CD4-positive, alpha-beta T cell treated with Interleukin-2 at 100 ng/mL for 4 hours (primary cell): ENCODE results near the gene AKT2.
"Not testable (repeated sequence)": the region's sequence is repeated elsewhere in the genome, so short reads cannot be mapped to it uniquely, and the experiment has no call there.

Source experiments
- DNase-seq: peaks from one replicate; pipeline ENCODE4 v3.0.0-alpha.2; 2020; ENCODE audit warnings: low spot score

The AKT2 gene

DNA sequence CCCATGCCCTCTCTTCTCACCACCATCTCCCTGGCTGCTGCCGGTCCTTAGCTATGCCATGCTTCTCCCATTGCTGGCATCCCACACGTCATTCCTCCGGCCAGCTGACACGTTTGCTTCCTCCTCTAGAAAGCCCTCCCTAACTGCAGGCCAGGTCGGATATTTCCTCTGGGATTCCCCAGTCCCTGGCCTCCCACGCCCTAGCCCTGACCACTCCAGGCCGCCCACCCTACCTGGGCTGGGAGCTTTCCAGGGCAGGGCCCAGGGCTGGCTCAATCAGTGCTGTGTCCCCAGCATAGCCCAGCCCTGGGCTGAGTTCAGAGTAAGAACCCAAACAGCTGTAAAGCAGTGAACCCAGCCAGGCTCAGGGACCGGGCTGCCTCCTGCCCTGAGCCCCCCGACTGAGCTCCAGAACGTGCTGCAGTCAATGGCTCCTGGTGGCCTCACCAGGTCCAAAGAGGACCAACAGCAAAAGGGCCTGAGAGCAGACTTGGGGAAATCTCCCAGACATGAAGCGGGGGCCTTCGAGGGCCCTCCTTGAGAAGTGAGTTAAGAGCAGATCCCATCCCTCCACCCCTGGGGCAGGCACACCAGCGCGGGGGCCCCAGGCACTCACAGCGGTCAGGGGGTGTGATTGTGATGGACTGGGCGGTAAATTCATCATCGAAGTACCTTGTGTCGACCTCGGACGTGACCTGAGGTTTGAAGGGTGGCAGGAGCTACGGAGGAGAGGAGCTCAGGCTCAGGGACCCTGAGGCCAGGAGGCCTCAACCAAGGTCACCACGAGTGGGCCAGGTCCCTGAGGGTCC, 50.5 kb downstream of the AKT2 start:
- no peak for DNase-seq

DNA sequence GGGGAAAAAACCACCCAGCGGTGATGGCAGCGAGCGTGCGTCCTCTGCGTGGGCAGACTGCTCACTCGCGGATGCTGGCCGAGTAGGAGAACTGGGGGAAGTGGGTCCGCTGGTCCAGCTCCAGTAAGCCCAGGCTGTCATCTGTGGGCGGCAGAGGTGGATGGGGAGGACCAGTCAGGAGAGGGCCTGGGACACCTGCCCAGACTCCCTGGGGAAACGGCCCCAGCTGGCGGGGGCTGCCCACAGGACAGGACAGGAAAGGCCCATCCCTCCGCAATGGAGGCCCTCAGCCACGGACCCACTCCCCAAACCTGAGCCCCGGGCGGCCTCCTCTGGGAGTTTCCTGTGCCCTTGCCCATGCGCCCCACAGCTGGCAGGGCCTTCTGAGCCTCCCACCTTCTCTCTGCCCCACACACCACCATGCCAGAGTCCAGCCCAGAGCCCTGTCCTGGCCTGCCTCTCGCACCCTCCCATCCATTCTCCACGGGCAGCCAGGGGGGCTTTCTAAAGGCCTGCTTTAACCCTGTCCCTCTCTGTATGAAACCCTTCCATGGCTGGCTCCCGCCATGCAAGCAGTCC, 51.2 kb downstream of the AKT2 start:
- no peak for DNase-seq

DNA sequence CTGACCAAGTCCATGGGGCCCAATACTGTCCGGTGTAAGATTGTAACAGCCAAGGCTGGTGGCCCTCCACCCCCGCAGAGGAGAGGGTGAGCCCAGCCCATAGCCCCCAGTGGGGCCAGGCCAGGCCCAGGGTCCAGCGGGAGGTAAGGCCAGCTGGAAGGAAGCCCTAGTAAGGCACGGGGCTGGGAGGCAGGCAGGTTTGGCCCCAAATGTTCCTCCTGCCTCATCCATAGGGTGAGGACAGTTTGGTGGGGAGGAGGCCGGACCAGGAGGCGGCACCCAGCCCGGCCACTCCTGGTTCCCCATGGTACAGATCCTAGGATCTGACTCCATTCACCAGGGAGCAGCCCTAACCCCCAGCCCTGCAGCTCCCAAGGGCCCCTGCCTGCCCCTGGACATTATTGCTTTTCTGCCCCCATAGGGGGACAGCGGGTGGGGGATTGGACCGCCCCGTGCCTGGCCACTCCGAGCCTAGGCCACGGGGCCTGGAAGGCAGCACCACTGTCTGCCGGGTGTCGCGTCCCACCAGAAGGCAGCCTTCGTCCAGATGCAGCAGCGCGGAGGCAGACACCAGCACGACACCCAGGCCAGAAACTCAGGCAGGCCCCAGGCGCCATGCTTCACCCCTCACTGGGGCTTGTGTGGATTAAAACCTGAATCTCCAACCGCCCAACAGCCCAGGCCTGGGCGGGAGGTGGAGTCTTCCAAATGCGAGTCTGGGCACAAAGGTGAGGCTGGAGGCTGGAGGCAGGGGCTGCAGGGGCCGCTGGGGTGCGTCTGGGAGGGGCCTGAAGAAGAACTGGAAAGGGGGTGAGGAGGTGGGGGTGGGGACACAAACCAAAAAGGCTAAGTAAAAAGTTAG, 52.0 kb downstream of the AKT2 start:
- no peak for DNase-seq

DNA sequence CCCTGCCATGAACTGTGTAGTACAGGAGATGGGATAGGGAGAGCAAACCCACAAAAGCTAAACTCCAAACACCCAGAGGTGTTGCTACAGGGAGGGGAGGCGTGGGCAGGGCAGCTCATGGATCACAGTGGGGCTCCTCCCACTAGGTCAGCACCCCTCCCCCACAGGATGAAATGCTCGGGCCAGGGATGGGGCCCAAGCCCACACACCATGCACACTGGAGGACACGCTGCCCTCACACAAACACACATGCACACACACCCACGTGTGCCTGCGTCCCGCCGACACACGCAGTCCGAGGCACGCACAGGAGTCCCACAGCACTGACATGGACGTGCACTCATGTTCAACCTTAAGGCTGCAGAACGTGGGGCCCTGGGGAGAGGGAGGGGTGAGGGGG, 52.7 kb downstream of the AKT2 start:
- DNase-seq, result no peak

DNA sequence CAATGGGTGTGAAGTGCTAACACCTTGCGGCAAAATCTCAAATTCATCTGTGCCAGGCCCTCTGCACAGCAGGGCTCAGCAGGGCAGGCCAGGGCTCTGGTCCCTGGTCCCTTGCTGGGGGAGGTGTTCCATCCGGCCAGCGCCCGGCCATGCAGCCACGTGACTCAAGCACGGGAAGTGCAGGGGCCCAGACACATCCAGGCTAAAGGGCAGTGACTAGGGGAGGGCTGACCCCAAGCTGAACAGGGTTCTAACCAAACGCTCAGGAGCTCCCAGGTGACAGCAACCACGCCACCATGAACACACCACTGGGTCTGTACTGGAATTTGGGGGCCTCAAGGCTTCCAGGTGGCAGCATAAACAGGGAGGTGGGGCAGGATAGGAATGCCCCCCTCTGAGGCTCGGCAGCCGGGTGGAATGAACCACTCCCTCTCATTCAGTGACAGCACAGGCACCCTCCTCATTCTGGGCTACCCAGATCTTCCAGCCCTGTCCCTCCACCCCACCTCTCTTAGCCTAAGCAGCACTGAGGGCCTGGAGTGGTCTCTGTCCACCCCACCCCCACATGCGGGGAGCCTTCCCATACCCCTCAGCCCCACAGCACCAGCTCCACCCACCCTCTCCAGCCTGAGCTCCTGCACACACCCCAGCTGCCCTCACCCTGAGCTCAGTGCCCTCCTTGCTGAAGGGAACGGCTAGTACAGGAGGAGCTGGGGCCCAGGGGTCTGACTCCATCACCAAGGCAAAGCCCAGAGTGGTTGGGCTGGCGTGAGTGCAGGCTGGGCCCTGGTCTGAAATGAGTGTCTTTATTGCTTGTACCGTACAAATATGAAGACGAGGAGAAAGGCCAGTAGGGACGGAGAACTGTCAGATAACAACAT, 53.4 kb downstream of the AKT2 start:
- no peak for DNase-seq

DNA sequence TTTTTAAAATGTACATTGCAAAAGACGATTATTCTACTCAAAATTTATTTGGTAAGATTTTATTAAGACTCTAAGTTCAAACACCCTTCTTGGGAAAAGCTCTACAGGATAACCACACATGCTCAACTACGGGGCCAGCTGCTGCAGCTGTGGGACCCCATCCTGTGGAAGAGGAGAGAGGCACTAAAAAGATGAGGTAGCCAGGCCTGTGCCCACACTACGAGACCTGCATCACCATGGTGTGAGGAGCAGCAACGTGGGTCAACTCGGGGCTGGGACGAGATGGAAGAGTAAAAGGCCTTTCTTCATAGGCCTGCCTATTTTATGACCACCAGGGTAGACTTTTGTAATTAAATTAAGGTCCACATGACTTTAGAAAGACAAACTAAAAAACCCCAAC, 54.1 kb downstream of the AKT2 start:
- DNase-seq, result no peak

DNA sequence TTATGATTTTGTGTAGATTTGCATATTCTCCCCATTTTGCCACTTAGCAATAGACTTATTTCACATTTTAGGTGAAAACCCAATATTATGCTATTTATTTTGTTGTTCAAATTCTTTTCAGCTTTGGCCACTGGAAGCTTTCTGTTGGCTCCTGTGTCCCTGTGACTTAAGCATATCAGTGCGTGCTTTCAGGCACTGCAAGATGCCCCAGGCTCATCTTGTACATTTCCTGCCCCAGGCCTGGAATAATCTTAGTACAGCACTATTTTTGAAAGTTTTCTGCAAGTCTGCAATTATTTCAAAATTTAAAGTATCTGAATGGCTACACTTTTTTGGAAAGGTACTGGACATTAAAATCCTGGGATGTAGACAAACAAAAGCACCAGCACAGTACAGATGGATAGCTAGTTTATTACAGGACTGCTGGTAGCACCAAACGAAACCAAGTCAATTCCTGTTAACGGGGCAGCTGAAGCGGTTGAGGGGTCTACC, 55.2 kb downstream of the AKT2 start:
- no peak for DNase-seq

DNA sequence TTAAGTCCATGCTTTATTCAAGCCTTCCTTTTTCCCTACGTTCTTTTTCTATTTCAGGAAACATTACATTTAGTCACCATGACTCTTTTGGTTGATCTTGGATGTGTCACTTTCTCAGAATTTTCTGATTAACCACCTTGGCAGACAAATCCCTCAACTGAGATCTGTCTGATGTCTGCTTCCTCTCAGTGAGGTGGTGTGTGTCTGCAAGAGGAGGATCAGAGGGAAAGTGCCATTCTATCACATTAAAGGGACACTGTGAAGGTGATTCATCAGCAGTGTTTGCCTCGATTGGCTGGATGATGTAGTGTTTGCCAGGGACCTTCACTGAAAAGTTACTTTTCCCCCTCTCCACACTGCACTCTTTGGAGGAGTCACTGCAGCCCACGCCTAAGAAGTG, 55.7 kb downstream of the AKT2 start:
- peak; percentile 58 for DNase-seq

DNA sequence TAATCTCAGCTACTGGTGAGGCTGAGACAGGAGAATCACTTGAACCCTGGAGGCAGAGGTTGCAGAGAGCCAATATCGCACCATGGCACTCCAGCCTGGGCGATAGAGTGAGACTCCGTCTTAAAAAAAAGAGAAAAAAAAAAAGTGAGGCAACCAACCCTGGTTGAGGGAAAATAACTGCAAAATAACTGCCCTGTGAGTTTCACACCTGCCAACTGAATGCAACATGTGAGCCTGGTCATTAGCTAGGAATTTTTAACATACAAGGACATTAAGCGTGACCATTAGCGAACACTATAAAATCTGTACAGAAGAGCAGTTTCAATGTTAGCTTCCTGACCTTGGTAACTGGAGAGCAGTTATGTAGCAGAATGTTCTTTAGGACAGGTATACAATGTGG, 56.3 kb downstream of the AKT2 start:
- DNase-seq, result no peak

DNA sequence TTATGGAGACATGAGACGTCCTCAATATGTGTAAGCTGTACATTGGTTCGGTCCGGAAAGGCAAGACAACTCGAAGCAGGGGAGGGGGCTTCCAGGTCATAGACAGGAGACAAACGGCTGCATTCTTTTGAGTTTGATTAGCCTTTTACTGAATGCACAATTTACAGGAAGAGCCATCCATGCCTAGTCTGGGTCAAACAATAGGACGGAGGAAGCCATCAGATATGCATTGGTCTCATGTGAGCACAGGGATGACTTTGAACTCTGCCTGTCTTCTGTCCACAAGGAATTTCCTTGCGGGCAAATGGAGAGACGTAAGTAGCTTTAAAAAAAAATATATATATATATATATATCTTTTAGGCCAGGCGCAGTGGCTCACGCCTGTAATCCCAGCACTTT, 56.8 kb downstream of the AKT2 start:
- DNase-seq, result no peak

DNA sequence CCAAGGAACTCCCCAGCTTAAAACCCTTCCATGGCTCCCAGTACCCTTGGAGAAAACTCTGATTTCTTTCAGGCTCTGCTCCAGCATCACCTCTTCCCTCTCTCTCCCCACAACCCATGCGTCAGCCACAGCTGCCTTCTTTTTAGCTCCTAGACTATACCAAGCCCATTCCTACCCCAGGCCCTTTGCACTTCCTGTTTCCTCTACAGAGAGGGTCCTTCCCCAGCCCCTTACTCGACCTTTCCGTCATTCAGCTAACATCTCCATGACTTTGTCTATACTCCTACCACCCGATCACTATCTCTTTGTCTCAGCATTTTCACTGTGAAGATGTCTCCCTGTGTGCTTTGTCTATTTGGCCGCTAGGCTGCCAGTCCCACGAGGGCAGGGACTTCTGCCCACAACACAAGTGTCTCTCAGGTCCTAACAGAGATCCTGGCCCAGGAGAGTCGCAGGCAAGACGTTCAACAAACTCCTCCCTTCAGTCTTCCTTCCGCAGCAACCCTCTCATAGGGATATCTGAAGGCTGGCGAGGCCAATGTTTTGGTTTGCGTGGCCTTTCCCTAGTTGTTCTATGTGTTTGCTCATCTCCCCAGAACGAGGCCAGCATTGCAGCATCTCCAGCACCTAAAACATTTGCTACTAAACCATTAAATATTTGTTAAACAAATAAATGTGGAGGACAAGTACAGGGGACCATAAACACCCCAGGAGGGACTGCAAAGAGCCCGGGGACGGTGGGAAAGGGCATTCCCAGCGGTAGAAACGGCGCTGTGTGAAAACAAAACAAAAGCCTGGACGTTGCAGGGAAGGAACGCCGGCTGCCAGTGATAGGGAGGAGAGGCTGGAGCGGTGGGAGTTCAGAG, 59.5 kb downstream of the AKT2 start:
- no peak for DNase-seq

DNA sequence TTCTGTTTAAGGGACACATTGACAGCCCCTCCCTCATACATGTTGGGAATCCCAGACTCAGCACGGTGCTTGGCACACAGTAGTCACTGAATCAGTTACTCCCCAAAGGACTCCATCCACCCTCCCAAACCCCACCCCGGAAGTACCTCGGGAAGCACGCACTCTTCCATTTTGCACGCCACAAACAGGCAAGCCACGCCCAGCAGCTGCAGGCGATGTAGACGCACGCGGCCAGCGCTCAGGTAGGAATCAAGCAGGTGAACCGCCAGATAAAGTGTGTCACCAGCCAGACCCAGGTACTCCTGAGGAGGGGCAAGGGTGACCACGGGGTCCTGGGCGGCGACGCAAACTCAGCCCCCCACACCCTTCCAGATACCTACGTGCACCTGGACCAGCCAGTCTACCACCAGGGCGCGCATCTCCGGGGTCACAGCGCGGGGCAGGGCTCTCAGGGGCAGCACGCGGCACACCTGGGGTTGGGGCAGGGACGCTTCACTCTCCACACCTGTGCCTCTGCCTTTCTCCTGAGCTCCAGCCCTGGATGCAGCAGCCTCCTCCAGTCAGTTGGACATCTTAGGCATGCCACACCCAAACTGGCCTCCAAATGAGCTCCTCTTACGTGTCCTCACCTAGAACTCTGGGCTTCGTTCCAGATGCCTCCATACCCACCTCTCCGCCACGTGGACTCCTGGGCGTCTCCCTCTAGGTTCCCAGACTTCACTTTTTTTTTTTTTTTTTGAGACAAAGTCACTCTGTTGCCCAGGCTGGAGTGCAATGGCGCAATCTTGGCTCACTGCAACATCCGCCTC, 60.6 kb downstream of the AKT2 start:
- DNase-seq, result no peak

DNA sequence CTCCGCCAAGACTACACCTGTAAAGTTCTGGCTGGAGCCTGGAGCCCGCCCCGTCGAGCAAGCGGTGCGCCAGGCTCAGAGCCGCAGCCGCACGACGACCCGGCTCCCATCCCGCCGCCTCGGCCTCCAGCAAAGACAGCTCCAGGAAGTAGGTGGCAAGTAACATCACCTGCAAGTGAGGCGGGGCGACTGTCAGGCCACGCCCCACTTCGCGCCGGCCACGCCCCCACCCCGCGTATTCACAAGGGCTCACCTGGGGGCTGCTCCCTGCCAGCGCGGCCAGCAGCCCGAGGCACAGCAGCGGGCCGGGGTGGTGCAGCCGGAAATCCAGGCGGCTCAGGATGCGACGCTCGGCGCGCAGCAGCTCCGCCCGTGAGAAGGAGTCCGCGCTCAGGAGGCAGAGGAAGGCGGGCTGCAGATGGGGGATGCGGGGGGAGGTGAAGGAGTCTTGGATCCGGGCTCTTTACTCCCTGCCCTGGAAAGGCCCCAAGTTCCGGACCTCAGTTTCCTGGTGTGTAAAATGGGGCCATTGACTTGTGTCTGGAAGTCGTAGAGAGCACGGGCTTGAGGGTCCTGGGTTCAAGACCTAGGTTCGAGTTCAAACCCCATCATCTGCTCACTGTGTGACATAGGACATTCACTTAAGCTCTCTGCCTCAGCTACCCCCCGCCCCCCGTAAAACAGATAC, 61.9 kb downstream of the AKT2 start:
- DNase-seq, result peak; percentile 31

DNA sequence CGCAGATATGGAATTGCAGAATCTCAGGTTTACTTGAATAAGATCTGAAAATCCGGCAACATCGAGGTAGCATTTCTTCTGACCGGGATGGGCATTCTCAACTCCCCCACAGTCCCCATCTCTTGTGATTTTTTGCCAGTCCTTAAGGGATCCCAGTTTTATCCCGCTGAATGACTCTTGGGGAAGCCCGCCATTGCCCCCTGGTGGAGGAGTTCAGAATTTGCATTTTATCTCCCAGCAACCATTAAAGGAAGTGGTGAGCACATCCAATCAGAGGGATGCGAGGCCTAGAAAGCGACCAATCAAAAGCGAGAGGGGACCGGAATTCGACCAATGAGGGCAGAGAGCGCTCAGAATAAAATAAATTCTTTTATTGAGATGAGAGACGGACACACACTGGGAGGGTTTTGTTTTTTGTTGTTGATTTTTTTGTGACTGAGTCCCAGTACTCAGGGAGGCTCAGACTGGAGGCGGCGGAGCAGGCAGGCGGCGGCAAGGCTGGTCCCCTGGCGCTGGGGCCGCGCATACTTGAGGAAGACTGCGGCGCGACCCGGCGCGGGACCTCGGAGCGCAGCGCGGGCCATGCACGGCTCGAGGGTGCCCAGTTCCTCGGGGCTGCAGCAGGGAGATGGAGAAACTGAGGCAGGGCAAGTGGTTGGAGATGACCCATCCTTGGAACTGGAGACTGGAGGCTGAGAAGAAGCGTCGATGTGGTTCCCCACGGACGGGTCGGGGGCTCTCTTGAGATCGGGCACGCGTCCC, 63.1 kb downstream of the AKT2 start:
- DNase-seq, result peak; percentile 86

DNA sequence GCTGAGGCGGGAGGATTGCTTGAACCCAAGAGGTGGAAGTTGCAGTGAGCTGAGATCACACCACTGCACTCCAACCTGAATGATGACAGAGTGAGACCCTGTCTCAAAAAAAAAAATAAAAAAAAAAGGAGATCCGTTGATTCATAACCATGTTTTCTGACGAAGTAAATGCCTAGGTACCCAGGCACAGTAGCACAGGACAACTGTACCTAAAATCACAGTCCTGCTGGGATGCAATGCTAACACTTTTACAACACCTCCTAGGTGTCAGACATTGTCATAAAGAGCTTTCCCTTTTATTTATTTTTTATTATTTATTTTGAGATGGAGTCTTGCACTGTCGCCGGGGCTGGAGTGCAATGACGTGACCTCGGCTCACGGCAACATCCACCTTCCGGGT, 64.5 kb downstream of the AKT2 start:
- DNase-seq, result no peak

DNA sequence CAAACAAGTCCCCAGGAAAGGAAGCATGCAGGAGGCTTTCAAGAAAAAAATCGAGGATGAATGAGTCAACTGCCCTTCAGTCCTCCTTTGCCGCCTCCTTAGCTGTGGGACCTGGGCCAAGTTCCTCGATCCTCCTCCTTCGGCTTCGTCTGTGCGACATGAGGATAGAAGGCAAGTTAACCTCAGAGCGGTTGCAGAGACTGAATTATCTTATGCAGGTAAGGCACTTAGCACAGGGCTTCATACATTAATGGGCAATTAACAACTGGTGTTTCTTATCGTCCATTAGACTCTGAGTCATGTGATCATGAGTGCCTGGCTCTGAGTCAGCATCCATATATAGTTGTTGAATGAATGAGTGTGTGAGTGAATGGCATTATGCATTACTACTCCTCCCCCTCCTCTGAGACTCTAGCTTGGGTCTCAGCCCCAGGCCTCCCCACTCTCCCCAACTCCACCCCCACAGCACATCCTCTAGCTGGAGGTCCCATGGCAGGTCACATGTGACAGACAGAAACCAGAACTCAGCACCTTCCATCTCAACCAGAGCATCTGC, 65.3 kb downstream of the AKT2 start:
- no peak for DNase-seq

DNA sequence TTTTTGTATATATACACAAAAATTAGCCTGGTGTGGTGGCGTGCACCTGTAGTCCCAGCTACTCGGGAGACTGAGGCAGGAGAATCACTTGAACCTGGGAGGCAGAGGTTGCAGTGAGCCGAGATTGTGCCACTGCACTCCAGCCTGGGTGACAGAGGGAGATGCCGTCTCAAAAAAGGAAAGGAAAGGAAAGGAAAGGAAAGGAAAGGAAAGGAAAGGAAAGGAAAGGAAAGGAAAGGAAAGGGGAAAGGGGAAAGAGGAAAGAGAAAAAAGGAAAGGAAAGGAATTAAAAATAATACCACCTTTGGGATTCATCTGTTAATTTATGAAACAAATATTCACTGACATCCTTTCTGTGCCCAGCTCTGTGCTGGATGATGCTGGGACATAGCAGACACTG, 66.1 kb downstream of the AKT2 start:
- DNase-seq, result not testable (repeated sequence)
